HCT116 (cell line): Measurements from ENCODE around the gene C1orf21. TPM values are rescaled to one million over a fixed set of nuclear protein-coding genes. Genes with fewer than 3 reads are reported as not detected.

Experiments
- ATAC-seq: fragments of 200-7000 bp; cut with Tn5 transposase; 2 replicates; pipeline ENCODE4 v1.9.1; 2020; ENCODE audit warnings: mild to moderate bottlenecking, moderate library complexity
- BruUV-seq: library from RNA; stranded (reverse); fragments of 400-500 nt; replicated peaks from 2 replicates; lab custom pipeline; 2021; lab: Mats Ljungman, UMichigan
- CTCF ChIA-PET: fragments of 300-600 bp; sonication (Branson Sonifier 250); formaldehyde crosslinking; loops from one replicate; lab custom pipeline; 2021; ENCODE audit warnings: antibody characterized with exemption; lab: Charles Lee
- POLR2A ChIA-PET: fragments of 300-600, 350-600 bp; sonication (Branson Sonifier 250); formaldehyde crosslinking; loops from one replicate; lab custom pipeline; 2021; ENCODE audit warnings: antibody characterized with exemption; lab: Charles Lee
- RAD21 ChIA-PET, 2 experiments: fragments of 300-600 bp; sonication (Branson Sonifier 250); formaldehyde crosslinking; loops; one replicate each; lab custom pipeline; 2023; ENCODE audit warnings: low total read pairs in 2 of 2; ENCODE audit not compliant: uncharacterized antibody in 2 of 2, unreplicated experiment in 2 of 2, low non-redundant PET in 1 of 2; lab: Charles Lee
- DNase-seq: peaks from one replicate; pipeline ENCODE4 v3.0.0-alpha.2; 2010; ENCODE audit warnings: low read depth, low spot score
- H2AFZ ChIP-seq: fragments of 200-600 bp; shearing (Covaris generic), sonication (generic); 2 replicates; pipeline ENCODE4 v1.6.1; 2017; ENCODE audit warnings: low read depth, mixed run types, mixed read lengths, antibody characterized with exemption, low read length; ENCODE audit not compliant: poor library complexity, severe bottlenecking
- H3K27ac ChIP-seq: 2 replicates; pipeline ENCODE4 v1.5.1; 2012; ENCODE audit warnings: low read depth, low read length
- H3K27me3 ChIP-seq: fragments of 200-600 bp; sonication (generic); 2 replicates; pipeline ENCODE4 v1.6.1; 2016; ENCODE audit warnings: mixed run types, low read length, mixed read lengths; ENCODE audit not compliant: insufficient read depth
- H3K36me3 ChIP-seq, 2 experiments: fragments of 200-500 bp in 1 of 2; fragments of 200-600 bp in 1 of 2; sonication (Bioruptor generic) in 1 of 2; sonication (generic) in 1 of 2; 2 replicates each; pipeline versions ENCODE4 v1.5.1 to v1.6.1; 2014 to 2016; ENCODE audit warnings: low read length in 2 of 2, inconsistent platforms in 1 of 2, mixed read lengths in 1 of 2, mixed run types in 1 of 2; ENCODE audit not compliant: insufficient read depth in 2 of 2, control insufficient read depth in 1 of 2
- H3K4me1 ChIP-seq, 2 experiments: fragments of 200-600 bp in 1 of 2; sonication (generic) in 1 of 2; 2 replicates each; pipeline versions ENCODE4 v1.5.1 to v1.6.1; 2012 to 2017; ENCODE audit warnings: low read length in 2 of 2, inconsistent platforms in 1 of 2, mild to moderate bottlenecking in 1 of 2, mixed read lengths in 1 of 2, mixed run types in 1 of 2, moderate library complexity in 1 of 2; ENCODE audit not compliant: insufficient read depth in 2 of 2, control insufficient read depth in 1 of 2
- H3K4me2 ChIP-seq: fragments of 200-600 bp; sonication (generic); 2 replicates; pipeline ENCODE4 v1.6.1; 2017; ENCODE audit warnings: mixed run types, low read length, mixed read lengths
- H3K4me3 ChIP-seq, 2 experiments: fragments of 200-600 bp in 1 of 2; sonication (generic) in 1 of 2; replicated peaks in 1 of 2; 2 replicates each; pipeline ENCODE4 v1.5.1; 2011 to 2016; ENCODE audit warnings: low read length in 2 of 2, control low read depth in 1 of 2, low read depth in 1 of 2, mild to moderate bottlenecking in 1 of 2, mixed read lengths in 1 of 2, mixed run types in 1 of 2
- H3K79me2 ChIP-seq: fragments of 200-600 bp; sonication (generic); 2 replicates; pipeline ENCODE4 v1.6.1; 2017; ENCODE audit warnings: mild to moderate bottlenecking, mixed run types, low read length, moderate library complexity, mixed read lengths; ENCODE audit not compliant: insufficient read depth
- H3K9ac ChIP-seq: fragments of 200-600 bp; sonication (generic); 2 replicates; pipeline ENCODE4 v1.6.1; 2016; ENCODE audit warnings: low read length, mixed read lengths
- H3K9me2 ChIP-seq: fragments of 200-600 bp; sonication (generic), shearing (Covaris generic); 2 replicates; pipeline ENCODE4 v1.6.1; 2017; ENCODE audit warnings: mixed run types, mild to moderate bottlenecking, moderate library complexity; ENCODE audit not compliant: insufficient read depth
- H3K9me3 ChIP-seq, 2 experiments: fragments of 200-500 bp in 1 of 2; fragments of 200-600 bp in 1 of 2; sonication (Bioruptor generic) in 1 of 2; sonication (generic) in 1 of 2; 2 replicates each; pipeline ENCODE4 v1.6.1; 2014 to 2017; ENCODE audit warnings: low read length in 2 of 2, mixed read lengths in 2 of 2, inconsistent platforms in 1 of 2, low read depth in 1 of 2, mild to moderate bottlenecking in 1 of 2, mixed run types in 1 of 2, moderate library complexity in 1 of 2; ENCODE audit not compliant: control insufficient read depth in 1 of 2, insufficient read depth in 1 of 2
- H4K20me1 ChIP-seq: fragments of 200-600 bp; sonication (generic), shearing (Covaris generic); 2 replicates; pipeline ENCODE4 v1.6.1; 2017; ENCODE audit warnings: mixed run types, mild to moderate bottlenecking, moderate library complexity; ENCODE audit not compliant: insufficient read depth
- ATF3 ChIP-seq: IDR thresholded peaks from 2 replicates; pipeline ENCODE4 v1.6.1; 2012
- CBX3 ChIP-seq: IDR thresholded peaks from 2 replicates; pipeline ENCODE4 v1.6.1; 2012; ENCODE audit warnings: low read depth
- CEBPB ChIP-seq: IDR thresholded peaks from 2 replicates; pipeline ENCODE4 v1.6.1; 2012; ENCODE audit warnings: low read depth
- EGR1 ChIP-seq: IDR thresholded peaks from 2 replicates; pipeline ENCODE4 v1.6.1; 2012; ENCODE audit warnings: low read depth
- ELF1 ChIP-seq: IDR thresholded peaks from 2 replicates; pipeline ENCODE4 v1.6.1; 2012; ENCODE audit warnings: low read depth, borderline replicate concordance
- EZH2phosphoT487 ChIP-seq: fragments of 200-600 bp; IDR thresholded peaks from 2 replicates; pipeline ENCODE4 v1.6.1; 2018; ENCODE audit warnings: antibody characterized with exemption, borderline replicate concordance
- JUND ChIP-seq: IDR thresholded peaks from 2 replicates; pipeline ENCODE4 v1.6.1; 2012
- POLR2A ChIP-seq: IDR thresholded peaks from 2 replicates; pipeline ENCODE4 v1.7.0; 2011; ENCODE audit warnings: borderline replicate concordance; ENCODE audit not compliant: insufficient read depth, insufficient read length; ENCODE audit errors: extremely low read depth
- POLR2AphosphoS5 ChIP-seq: IDR thresholded peaks from 2 replicates; pipeline ENCODE4 v1.6.1; 2011; ENCODE audit warnings: mild to moderate bottlenecking, low read depth, low read length, moderate library complexity
- REST ChIP-seq: IDR thresholded peaks from 2 replicates; pipeline ENCODE4 v1.6.1; 2012; ENCODE audit warnings: low read depth
- SIN3A ChIP-seq: IDR thresholded peaks from 2 replicates; pipeline ENCODE4 v1.6.1; 2012; ENCODE audit warnings: low read depth
- SRF ChIP-seq: IDR thresholded peaks from 2 replicates; pipeline ENCODE4 v1.6.1; 2012; ENCODE audit warnings: low read depth
- TCF7L2 ChIP-seq: IDR thresholded peaks from 2 replicates; pipeline ENCODE4 v1.7.0; 2011; ENCODE audit warnings: borderline replicate concordance, inconsistent platforms; ENCODE audit not compliant: insufficient read depth, insufficient read length; ENCODE audit errors: extremely low read depth
- YY1 ChIP-seq: IDR thresholded peaks from 2 replicates; pipeline ENCODE4 v1.6.1; 2011; ENCODE audit warnings: low read length, low read depth, moderate library complexity, mild to moderate bottlenecking; ENCODE audit not compliant: insufficient replicate concordance; ENCODE audit errors: extremely low read depth
- ZBTB33 ChIP-seq: IDR thresholded peaks from 2 replicates; pipeline ENCODE4 v1.6.1; 2011; ENCODE audit warnings: mild to moderate bottlenecking, low read length, moderate library complexity; ENCODE audit not compliant: insufficient replicate concordance; ENCODE audit errors: extremely low read depth
- ZFX ChIP-seq: fragments of 450-650 bp; IDR thresholded peaks from 2 replicates; pipeline ENCODE4 v1.6.1; 2017
- ZNF274 ChIP-seq: fragments of 200-500 bp; sonication (Bioruptor generic); IDR thresholded peaks from 2 replicates; pipeline ENCODE4 v1.6.1; 2014; ENCODE audit warnings: mild to moderate bottlenecking, low read depth, low read length, inconsistent platforms
- intact Hi-C: fragments of 100-400 bp; cut with micrococcal nuclease; formaldehyde crosslinking; loops from 2 replicates; pipeline ENCODE4 v1.10.0; 2022
- total RNA-seq: library from RNA; stranded (reverse); gene quantifications from one replicate; pipeline ENCODE4 v1.2.1, GENCODE V29; 2021; ENCODE audit not compliant: unreplicated experiment
- TF ChIP-seq, protein P1 (sequence below): IDR thresholded peaks from 2 replicates; pipeline ENCODE4 v1.6.1; 2012
- TF ChIP-seq, protein P2 (sequence below), 3 experiments: fragments of 200-600 bp in 1 of 3; sonication (generic) in 1 of 3; IDR thresholded peaks in 2 of 3; conservative IDR thresholded peaks in 1 of 3; 2 replicates each; pipeline ENCODE4 v1.5.1; 2012 to 2017; ENCODE audit warnings: low read depth in 2 of 3, low read length in 2 of 3, antibody characterized with exemption in 1 of 3, borderline replicate concordance in 1 of 3, control low read depth in 1 of 3, mild to moderate bottlenecking in 1 of 3, mixed read lengths in 1 of 3, mixed run types in 1 of 3, moderate library complexity in 1 of 3; ENCODE audit not compliant: insufficient read depth in 1 of 3

The C1orf21 gene
- total RNA-seq, 1 experiment from 2014 or later: 8.9 TPM

DNA sequence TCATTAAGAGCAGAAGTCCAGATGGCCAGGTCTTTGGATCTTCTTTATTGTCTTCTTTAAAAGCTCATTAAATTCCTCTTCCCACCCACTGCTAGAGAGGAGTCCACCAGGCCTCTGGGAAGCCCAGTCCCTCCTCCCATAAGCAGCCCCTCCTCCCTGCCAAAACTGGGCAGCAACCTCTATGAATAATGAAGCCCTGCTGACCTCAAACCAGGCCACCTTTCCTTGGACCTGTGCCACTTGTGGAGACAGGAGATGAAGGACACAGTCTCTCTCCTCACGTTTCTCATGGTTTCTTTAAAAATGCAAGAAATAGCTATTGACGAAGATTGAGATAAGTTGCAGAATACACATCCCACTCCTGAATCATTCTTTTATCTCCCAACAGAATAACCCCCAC, 255.1 kb downstream of the C1orf21 start:
- ChIA-PET POLR2A (no interaction called here), RAD21 (no interaction called here), CTCF (interaction anchor here (1.3 kb wide), 1 partner anchor 22 kb away, joined by 4 read pairs; no protein-coding TSS in a partner anchor)
- Histone ChIP-seq H3K79me2 (no peaks in the 10 kb centered on the region), H3K9ac (no peak overlapping the region), H3K36me3 (no peaks in the 10 kb centered on the region), H3K4me3 (no peak overlapping the region), H3K9me2 (no peaks in the 10 kb centered on the region), H3K27ac (no peak overlapping the region), H3K4me1 (no peaks in the 10 kb centered on the region), H2AFZ (no peak overlapping the region), H4K20me1 (no peaks in the 10 kb centered on the region), H3K4me2 (no peak overlapping the region), H3K27me3 (no peaks in the 10 kb centered on the region), H3K9me3 (no peaks in the 10 kb centered on the region)
- BruUV-seq: no TSS peak
- no peak for ATAC-seq
- DNase-seq: no peak
- TF ChIP-seq REST: no peak
- TF ChIP-seq EGR1: no peak
- TF ChIP-seq, protein P1, sequence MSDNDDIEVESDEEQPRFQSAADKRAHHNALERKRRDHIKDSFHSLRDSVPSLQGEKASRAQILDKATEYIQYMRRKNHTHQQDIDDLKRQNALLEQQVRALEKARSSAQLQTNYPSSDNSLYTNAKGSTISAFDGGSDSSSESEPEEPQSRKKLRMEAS: no peak
- TF ChIP-seq, protein P2, sequence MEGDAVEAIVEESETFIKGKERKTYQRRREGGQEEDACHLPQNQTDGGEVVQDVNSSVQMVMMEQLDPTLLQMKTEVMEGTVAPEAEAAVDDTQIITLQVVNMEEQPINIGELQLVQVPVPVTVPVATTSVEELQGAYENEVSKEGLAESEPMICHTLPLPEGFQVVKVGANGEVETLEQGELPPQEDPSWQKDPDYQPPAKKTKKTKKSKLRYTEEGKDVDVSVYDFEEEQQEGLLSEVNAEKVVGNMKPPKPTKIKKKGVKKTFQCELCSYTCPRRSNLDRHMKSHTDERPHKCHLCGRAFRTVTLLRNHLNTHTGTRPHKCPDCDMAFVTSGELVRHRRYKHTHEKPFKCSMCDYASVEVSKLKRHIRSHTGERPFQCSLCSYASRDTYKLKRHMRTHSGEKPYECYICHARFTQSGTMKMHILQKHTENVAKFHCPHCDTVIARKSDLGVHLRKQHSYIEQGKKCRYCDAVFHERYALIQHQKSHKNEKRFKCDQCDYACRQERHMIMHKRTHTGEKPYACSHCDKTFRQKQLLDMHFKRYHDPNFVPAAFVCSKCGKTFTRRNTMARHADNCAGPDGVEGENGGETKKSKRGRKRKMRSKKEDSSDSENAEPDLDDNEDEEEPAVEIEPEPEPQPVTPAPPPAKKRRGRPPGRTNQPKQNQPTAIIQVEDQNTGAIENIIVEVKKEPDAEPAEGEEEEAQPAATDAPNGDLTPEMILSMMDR (IDR thresholded peaks at IDR 0.05 in 2 of 3, conservative IDR thresholded peaks at IDR 0.05 in 1 of 3; ENCODE audit: borderline replicate concordance in 1 of 3, insufficient read depth in 1 of 3, low read depth in 2 of 3, low read length in 2 of 3): no peak
- TF ChIP-seq YY1: no peak
- TF ChIP-seq ZNF274: no peak
- no peak for TF ChIP-seq POLR2A
- TF ChIP-seq JUND: no peak
- TF ChIP-seq POLR2AphosphoS5: no peak
- no peak for TF ChIP-seq ATF3
- TF ChIP-seq SRF: no peak
- TF ChIP-seq CBX3: no peak
- TF ChIP-seq TCF7L2: no peak
- TF ChIP-seq ZBTB33: no peak
- TF ChIP-seq CEBPB: no peak
- no peak for TF ChIP-seq SIN3A
- no peak for TF ChIP-seq EZH2phosphoT487
- no peak for TF ChIP-seq ZFX
- TF ChIP-seq ELF1: no peak
- intact Hi-C loops: no loop called here
